Activated CD4-positive, alpha-beta memory T cell treated with anti-CD3 and anti-CD28 coated beads, Interleukin-2, amount 10 ng/mL, durations not matched to agents 7 days and 5 days (primary cell): ENCODE measurements around the gene RIPK3. TPM values are rescaled to one million over a fixed set of nuclear protein-coding genes. Genes with fewer than 3 reads are reported as not detected.
"Not testable (repeated sequence)": the region's sequence is repeated elsewhere in the genome, so short reads cannot be mapped to it uniquely, and the experiment has no call there.

Experiments
- CTCF ChIA-PET: fragments of 350-600 bp; sonication (Branson Sonifier 250); formaldehyde crosslinking; loops from one replicate; lab custom pipeline; 2021; ENCODE audit warnings: antibody characterized with exemption, inconsistent platforms; lab: Charles Lee
- POLR2A ChIA-PET: fragments of 350-600 bp; sonication (Branson Sonifier 250); formaldehyde crosslinking; loops from one replicate; lab custom pipeline; 2021; ENCODE audit warnings: antibody characterized with exemption; lab: Charles Lee
- DNase-seq: peaks from one replicate; pipeline ENCODE4 v3.0.0-alpha.2; 2020
- H3K27ac Mint-ChIP-seq: one replicate; pipeline ENCODE4 v1.8.0; 2021; ENCODE audit warnings: mild to moderate bottlenecking, mixed read lengths
- H3K27me3 Mint-ChIP-seq: one replicate; pipeline ENCODE4 v1.8.0; 2021; ENCODE audit warnings: mixed read lengths
- H3K36me3 Mint-ChIP-seq: one replicate; pipeline ENCODE4 v1.8.0; 2021; ENCODE audit warnings: low read depth, mixed read lengths
- H3K4me1 Mint-ChIP-seq: one replicate; pipeline ENCODE4 v1.8.0; 2021; ENCODE audit warnings: mixed read lengths
- H3K4me3 Mint-ChIP-seq: one replicate; pipeline ENCODE4 v1.8.0; 2021; ENCODE audit warnings: mild to moderate bottlenecking, mixed read lengths
- H3K9me3 Mint-ChIP-seq: one replicate; pipeline ENCODE4 v1.8.0; 2021; ENCODE audit warnings: mixed read lengths
- total RNA-seq, 2 experiments: library from RNA; stranded (reverse); gene quantifications; one replicate each; pipeline ENCODE4 v1.2.3, GENCODE V29; 2021

RIPK3 gene
- total RNA-seq, 2 experiments from 2014 or later: 37.3 to 38.0 TPM

DNA sequence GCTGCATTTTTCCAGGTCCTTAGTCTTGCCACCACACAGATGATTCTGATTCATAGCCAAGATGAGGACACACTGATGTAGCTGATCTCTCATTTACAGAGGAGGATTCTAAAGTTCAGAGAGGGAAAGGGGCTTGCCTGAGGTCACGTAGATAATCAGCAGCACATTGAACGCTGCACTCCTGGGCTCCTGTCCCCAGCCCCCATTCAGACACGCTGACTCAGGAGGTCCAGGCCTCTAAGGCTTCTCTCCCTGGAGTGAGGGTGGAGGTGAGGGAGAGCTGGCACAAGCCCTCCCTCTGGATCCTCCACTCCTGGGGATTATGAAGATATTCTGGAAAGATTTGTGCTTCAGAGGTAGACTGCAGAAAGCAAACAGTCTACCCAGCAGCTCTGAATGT lies 38.5 kb upstream of the RIPK3 start:
- ChIA-PET CTCF (no interaction called here), POLR2A (interaction anchor here (1.0 kb wide), 1 partner anchor 38 kb away, joined by 3 read pairs; the partner anchor contains the start of gene RIPK3)
- Mint-ChIP-seq H3K4me3 (no peak overlapping the region), H3K27me3 (peaks cover 2% of the 10 kb centered on the region), H3K4me1 (peaks cover 4% of the 10 kb centered on the region), H3K9me3 (no peaks in the 10 kb centered on the region), H3K36me3 (no peaks in the 10 kb centered on the region), H3K27ac (no peak overlapping the region)
- no peak for DNase-seq

DNA sequence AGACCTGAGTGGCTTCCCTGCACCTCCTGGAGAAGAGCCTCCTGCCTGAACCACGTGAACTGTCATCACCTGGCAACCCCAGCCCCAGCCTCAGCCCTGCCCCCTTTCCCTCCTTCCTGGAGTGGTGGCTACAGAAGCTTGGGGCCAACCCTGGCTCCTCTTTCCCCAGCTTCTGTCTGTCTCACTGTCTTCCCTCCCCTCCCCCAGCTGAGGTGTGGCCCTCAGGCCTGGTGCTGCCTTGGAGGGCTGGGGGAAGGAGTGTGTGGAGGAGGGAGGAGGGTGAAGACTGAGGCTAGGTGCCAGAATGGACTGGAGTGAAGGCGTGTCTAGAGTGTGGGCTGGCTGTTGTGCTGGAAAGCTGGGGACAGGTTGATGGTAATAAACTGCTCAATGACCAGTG lies 37.9 kb upstream of the RIPK3 start:
- POLR2A ChIA-PET: interaction anchor here (1.0 kb wide), 1 partner anchor 38 kb away, joined by 3 read pairs; the partner anchor contains the start of gene RIPK3
- no peaks in the 10 kb centered on the region for H3K36me3 Mint-ChIP-seq
- H3K27ac Mint-ChIP-seq: no peak overlapping the region
- CTCF ChIA-PET: no interaction called here
- peaks cover 2% of the 10 kb centered on the region for H3K27me3 Mint-ChIP-seq
- peaks cover 4% of the 10 kb centered on the region for H3K4me1 Mint-ChIP-seq
- no peak overlapping the region for H3K4me3 Mint-ChIP-seq
- no peaks in the 10 kb centered on the region for H3K9me3 Mint-ChIP-seq
- DNase-seq: no peak

DNA sequence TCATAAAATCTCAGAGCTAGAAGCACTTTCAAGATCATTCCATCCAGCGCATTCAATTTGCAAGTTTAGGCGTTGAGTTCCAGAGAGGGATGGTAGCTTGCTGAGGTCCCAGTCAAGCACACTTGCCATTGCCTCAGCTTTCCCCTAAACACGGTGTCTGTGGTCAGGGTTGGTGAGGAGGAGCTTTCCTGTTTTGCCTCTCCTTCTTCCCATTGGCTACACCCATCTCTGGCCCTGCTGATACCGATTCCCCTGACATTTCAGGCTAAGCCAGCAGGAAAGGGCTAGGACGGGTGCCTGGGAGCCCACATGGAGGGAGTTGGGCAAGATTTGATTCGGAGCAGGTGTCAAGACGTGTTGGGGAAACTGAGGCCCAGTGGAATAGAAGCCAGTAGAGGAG lies 37.3 kb upstream of the RIPK3 start:
- Mint-ChIP-seq H3K4me1 (peaks cover 4% of the 10 kb centered on the region), H3K9me3 (no peaks in the 10 kb centered on the region), H3K27me3 (peaks cover 6% of the 10 kb centered on the region), H3K27ac (no peak overlapping the region), H3K4me3 (no peak overlapping the region), H3K36me3 (no peaks in the 10 kb centered on the region)
- ChIA-PET CTCF (interaction anchor here (1.2 kb wide), 1 partner anchor 54 kb away, joined by 3 read pairs; no protein-coding TSS in a partner anchor), POLR2A (no interaction called here)
- DNase-seq: no peak

DNA sequence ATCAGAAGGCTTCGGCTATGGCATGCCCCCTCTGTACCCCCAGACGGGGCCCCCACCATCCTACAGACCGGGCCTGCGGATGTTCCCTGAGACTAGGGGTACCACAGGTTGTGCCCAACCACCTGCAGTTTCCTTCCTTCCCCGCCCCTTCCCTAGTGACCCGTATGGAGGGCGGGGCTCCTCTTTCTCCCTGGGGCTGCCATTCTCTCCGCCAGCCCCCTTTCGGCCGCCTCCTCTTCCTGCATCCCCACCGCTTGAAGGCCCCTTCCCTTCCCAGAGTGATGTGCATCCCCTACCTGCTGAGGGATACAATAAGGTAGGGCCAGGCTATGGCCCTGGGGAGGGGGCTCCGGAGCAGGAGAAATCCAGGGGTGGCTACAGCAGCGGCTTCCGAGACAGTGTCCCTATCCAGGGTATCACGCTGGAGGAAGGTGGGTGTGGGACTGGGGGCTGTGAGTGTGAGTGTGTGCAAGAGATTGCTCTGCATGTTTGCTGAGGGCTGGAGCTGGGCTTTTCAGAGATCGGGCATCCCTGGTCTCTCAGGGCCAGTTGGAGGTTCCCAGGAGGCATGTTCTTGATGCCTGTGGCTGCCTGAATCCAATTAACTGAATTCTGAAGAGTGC lies 36.8 kb upstream of the RIPK3 start:
- ChIA-PET POLR2A (no interaction called here), CTCF (interaction anchor here (1.2 kb wide), 1 partner anchor 55 kb away, joined by 3 read pairs; no protein-coding TSS in a partner anchor)
- Mint-ChIP-seq H3K36me3 (no peaks in the 10 kb centered on the region), H3K4me1 (peaks cover 4% of the 10 kb centered on the region), H3K9me3 (no peaks in the 10 kb centered on the region), H3K27ac (no peak overlapping the region), H3K27me3 (peaks cover 7% of the 10 kb centered on the region), H3K4me3 (no peak overlapping the region)
- DNase-seq: no peak

DNA sequence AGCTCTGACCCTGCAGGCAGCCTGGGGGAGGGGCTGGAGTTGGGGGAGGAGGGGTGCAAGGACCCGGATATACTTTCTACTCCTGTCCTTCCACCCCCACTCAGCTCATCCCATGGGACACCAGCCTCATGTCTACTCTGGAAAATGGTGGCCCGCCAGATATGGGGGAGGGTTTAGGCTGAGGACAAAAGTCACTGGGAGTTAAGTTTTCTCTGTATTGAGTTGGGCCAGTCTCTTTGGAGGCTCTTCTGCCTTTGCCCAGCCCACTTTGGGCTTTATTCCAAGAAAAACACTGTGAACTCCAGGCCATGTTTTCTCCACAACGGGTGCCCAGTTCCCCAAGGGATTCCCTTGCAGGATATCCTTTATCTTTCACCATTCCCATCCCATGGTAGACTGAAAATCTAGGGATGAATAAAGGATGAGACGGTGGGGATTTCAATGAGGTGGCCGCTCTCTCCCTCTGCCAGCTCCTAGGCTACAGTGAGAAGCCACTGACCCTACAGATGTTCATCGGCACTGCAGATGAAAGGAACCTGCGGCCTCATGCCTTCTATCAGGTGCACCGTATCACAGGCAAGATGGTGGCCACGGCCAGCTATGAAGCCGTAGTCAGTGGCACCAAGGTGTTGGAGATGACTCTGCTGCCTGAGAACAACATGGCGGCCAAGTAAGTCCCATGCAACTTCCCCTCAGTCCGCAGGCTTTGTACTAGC lies 33.1 kb upstream of the RIPK3 start:
- ChIA-PET POLR2A (no interaction called here), CTCF (interaction anchor here (1.1 kb wide), 1 partner anchor 39 kb away, joined by 3 read pairs; no protein-coding TSS in a partner anchor)
- no peak overlapping the region for H3K4me3 Mint-ChIP-seq
- peaks cover 24% of the 10 kb centered on the region for H3K27me3 Mint-ChIP-seq
- no peaks in the 10 kb centered on the region for H3K9me3 Mint-ChIP-seq
- no peak for DNase-seq
- no peak overlapping the region for H3K27ac Mint-ChIP-seq
- H3K4me1 Mint-ChIP-seq: peaks cover 6% of the 10 kb centered on the region
- H3K36me3 Mint-ChIP-seq: no peaks in the 10 kb centered on the region

DNA sequence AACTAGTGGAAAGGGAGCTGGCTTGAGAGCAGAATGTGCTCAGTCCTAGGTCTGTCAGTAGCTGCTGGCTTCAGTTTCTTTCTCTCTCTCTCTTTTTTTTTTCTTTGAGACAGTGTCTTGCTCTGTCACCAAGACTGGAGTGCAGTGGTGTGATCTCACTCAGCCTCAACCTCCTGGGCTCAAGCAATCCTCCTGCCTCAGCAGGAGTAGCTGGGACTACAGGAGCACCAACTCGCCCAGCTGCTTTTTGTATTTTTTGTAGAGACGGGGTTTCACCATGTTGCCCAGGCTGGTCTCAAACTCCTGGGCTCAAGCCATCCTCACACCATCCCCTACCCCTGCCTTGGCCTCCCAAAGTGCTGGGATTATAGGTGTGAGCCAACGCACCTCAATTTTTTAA lies 31.8 kb upstream of the RIPK3 start:
- not testable (repeated sequence) for H3K27ac Mint-ChIP-seq, H3K4me3 Mint-ChIP-seq
- POLR2A ChIA-PET: interaction anchor here (3.2 kb wide), 1 partner anchor 59 kb away, joined by 19 read pairs; the partner anchor contains the start of genes CBLN3 and KHNYN

DNA sequence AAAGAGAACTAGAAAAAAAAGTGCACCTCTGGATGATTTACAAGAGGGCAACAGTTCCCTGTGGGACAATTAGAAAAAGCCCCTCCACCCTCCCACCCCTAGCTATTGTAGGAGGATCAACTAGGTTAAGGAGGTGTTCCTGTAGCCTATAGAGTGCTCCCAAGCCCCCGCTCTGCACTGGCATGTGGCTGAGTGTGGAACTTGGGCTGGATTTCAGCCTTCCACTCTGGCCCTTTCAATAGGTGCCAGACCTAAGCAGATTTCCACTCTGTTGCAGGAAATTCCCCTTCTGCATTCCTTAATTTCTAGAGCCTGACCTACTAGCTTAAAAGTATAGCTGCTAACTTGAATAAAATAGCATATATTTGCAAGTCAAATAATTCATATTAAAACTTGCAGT lies 31.0 kb upstream of the RIPK3 start:
- Mint-ChIP-seq H3K27ac (no peak overlapping the region), H3K4me1 (peaks cover 15% of the 10 kb centered on the region), H3K4me3 (no peak overlapping the region), H3K27me3 (peaks cover 42% of the 10 kb centered on the region), H3K36me3 (no peaks in the 10 kb centered on the region), H3K9me3 (no peaks in the 10 kb centered on the region)
- ChIA-PET POLR2A (interaction anchor here (1.3 to 3.2 kb wide), 3 partner anchors 9 to 60 kb away, joined by 3 to 19 read pairs (median 4); partner anchors contain the start of genes CBLN3 and KHNYN), CTCF (interaction anchor here (1.4 to 2.0 kb wide), 2 partner anchors 9 to 61 kb away, joined by 3 to 6 read pairs; no protein-coding TSS in a partner anchor)
- no peak for DNase-seq

More for the DNA sequence above, 31.8 kb upstream of the RIPK3 start:
- H3K36me3 Mint-ChIP-seq, DNase-seq, H3K9me3 Mint-ChIP-seq: not testable (repeated sequence)
- CTCF ChIA-PET: interaction anchor here (2.0 kb wide), 1 partner anchor 60 kb away, joined by 6 read pairs; no protein-coding TSS in a partner anchor
- Mint-ChIP-seq H3K27me3 (peaks cover 36% of the 10 kb centered on the region), H3K4me1 (peaks cover 12% of the 10 kb centered on the region)

DNA sequence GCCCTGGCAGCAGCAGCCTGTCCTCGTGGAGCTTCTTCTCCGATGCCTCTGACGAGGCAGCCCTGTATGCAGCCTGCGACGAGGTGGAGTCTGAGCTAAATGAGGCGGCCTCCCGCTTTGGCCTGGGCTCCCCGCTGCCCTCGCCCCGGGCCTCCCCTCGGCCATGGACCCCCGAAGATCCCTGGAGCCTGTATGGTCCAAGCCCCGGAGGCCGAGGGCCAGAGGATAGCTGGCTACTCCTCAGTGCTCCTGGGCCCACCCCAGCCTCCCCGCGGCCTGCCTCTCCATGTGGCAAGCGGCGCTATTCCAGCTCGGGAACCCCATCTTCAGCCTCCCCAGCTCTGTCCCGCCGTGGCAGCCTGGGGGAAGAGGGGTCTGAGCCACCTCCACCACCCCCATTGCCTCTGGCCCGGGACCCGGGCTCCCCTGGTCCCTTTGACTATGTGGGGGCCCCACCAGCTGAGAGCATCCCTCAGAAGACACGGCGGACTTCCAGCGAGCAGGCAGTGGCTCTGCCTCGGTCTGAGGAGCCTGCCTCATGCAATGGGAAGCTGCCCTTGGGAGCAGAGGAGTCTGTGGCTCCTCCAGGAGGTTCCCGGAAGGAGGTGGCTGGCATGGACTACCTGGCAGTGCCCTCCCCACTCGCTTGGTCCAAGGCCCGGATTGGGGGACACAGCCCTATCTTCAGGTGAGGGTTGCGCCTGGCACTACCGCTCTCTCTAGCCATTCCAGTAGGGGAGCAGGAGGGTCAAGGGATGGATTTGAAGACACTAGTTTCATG lies 30.3 kb upstream of the RIPK3 start:
- CTCF ChIA-PET: interaction anchor here (1.4 to 2.0 kb wide), 2 partner anchors 8 to 62 kb away, joined by 3 to 6 read pairs; no protein-coding TSS in a partner anchor

DNA sequence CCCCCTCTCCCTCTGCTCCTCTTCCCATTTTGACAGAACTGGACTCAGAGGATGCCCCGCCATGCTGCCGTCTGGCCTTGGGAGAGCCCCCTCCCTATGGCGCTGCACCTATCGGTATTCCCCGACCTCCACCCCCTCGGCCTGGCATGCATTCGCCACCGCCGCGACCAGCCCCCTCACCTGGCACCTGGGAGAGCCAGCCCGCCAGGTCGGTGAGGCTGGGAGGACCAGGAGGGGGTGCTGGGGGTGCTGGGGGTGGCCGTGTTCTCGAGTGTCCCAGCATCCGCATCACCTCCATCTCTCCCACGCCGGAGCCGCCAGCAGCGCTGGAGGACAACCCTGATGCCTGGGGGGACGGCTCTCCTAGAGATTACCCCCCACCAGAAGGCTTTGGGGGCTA lies 29.7 kb upstream of the RIPK3 start:
- ChIA-PET CTCF (interaction anchor here (2.0 kb wide), 1 partner anchor 62 kb away, joined by 6 read pairs; no protein-coding TSS in a partner anchor), POLR2A (interaction anchor here (1.3 to 3.2 kb wide), 2 partner anchors 13 to 61 kb away, joined by 4 to 19 read pairs; partner anchors contain the start of genes CBLN3 and KHNYN)
- Mint-ChIP-seq H3K4me1 (peaks cover 20% of the 10 kb centered on the region), H3K36me3 (no peaks in the 10 kb centered on the region), H3K9me3 (no peaks in the 10 kb centered on the region), H3K27me3 (peaks cover 49% of the 10 kb centered on the region), H3K4me3 (no peak overlapping the region), H3K27ac (no peak overlapping the region)
- no peak for DNase-seq

More for the DNA sequence above, 30.3 kb upstream of the RIPK3 start:
- POLR2A ChIA-PET: interaction anchor here (1.3 to 3.2 kb wide), 3 partner anchors 8 to 61 kb away, joined by 3 to 19 read pairs (median 4); partner anchors contain the start of genes CBLN3 and KHNYN
- H3K4me3 Mint-ChIP-seq: no peak overlapping the region
- no peak overlapping the region for H3K27ac Mint-ChIP-seq
- DNase-seq: no peak
- H3K4me1 Mint-ChIP-seq: peaks cover 20% of the 10 kb centered on the region
- no peaks in the 10 kb centered on the region for H3K9me3 Mint-ChIP-seq
- no peaks in the 10 kb centered on the region for H3K36me3 Mint-ChIP-seq
- peaks cover 46% of the 10 kb centered on the region for H3K27me3 Mint-ChIP-seq

DNA sequence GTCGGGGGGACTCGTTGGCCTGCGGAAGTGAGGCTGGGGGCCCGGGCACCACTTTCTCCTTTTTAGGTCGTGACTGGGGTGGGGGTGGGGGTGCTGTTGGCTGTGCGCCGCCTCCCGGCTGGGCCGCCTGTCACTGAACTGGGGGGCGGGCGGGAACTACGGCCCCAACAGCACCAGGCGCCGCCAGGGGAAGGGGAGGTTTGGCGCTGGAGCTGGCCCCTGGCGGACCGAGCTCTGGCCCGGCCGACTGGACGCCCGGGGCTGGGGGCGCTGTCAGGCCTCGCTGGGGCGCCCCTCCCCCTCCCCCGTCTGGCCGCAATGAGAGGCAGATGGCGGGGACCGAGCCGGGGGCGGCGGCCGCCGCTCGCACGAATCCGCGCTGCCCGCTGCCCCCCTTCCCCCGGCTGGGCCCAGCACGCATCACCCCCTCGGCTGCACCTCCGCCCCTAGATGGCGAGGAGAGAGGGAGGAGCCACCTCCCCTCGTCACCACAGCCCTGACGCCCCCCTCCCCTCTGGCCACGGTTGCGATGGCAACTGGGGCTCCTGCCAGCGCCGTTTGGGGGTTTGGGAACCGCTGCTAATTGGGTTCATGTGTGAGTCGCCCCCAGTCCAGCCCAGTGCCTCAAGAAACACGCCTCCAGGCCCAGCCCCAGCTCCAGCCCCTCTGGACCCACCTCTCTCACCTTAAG lies 28.9 kb upstream of the RIPK3 start:
- DNase-seq: no peak
- H3K9me3 Mint-ChIP-seq: no peaks in the 10 kb centered on the region
- CTCF ChIA-PET: interaction anchor here (0.6 to 1.3 kb wide), 2 partner anchors 63 to 200 kb away, joined by 3 to 5 read pairs; no protein-coding TSS in a partner anchor
- peaks cover 49% of the 10 kb centered on the region for H3K27me3 Mint-ChIP-seq
- peaks cover 20% of the 10 kb centered on the region for H3K4me1 Mint-ChIP-seq
- H3K27ac Mint-ChIP-seq: no peak overlapping the region
- no peaks in the 10 kb centered on the region for H3K36me3 Mint-ChIP-seq
- POLR2A ChIA-PET: interaction anchor here (3.2 kb wide), 1 partner anchor 62 kb away, joined by 19 read pairs; the partner anchor contains the start of genes CBLN3 and KHNYN
- no peak overlapping the region for H3K4me3 Mint-ChIP-seq

DNA sequence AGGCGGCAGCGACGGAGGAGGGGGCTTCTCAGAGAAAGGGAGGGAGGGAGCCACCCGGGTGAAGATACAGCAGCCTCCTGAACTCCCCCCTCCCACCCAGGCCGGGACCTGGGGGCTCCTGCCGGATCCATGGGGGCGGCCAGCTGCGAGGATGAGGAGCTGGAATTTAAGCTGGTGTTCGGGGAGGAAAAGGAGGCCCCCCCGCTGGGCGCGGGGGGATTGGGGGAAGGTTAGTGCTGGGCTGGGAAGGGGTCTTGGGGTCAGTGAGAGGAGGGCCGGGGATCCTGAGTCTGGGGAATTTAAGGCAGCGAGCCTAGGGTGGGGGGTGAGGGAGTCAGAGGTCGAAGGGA lies 28.4 kb upstream of the RIPK3 start:
- ChIA-PET CTCF (interaction anchor here (0.6 to 1.3 kb wide), 2 partner anchors 64 to 199 kb away, joined by 3 to 5 read pairs; no protein-coding TSS in a partner anchor), POLR2A (no interaction called here)
- peaks cover 20% of the 10 kb centered on the region for H3K4me1 Mint-ChIP-seq
- no peak for DNase-seq
- H3K9me3 Mint-ChIP-seq: no peaks in the 10 kb centered on the region
- peaks cover 51% of the 10 kb centered on the region for H3K27me3 Mint-ChIP-seq
- H3K27ac Mint-ChIP-seq: no peak overlapping the region
- H3K4me3 Mint-ChIP-seq: no peak overlapping the region
- no peaks in the 10 kb centered on the region for H3K36me3 Mint-ChIP-seq
